ENCODE measurements around the gene CNDP2. TPM values are rescaled to one million over a fixed set of nuclear protein-coding genes. Genes with fewer than 3 reads are reported as not detected.

Gene CNDP2
- total RNA-seq, 4 donors from 2014 or later, result 31.1 to 52.5 (median 42.9) TPM

- H3K27me3 ChIP-seq, result no peaks in the 10 kb centered on the region
- TF ChIP-seq POLR2A (IDR thresholded peaks at IDR 0.05; ENCODE audit: low read depth) (no peak), CTCF (IDR thresholded peaks at IDR 0.05) (no peak), POLR2AphosphoS5 (IDR thresholded peaks at IDR 0.05) (no peak), EP300 (IDR thresholded peaks at IDR 0.05) (no peak)
- no peak for DNase-seq (ENCODE audit: extremely low spot score)
- peaks cover 0 to 10% (median 4%) of the 10 kb centered on the region in 4 donors for H3K4me1 ChIP-seq
- H3K36me3 ChIP-seq, result no peaks in the 10 kb centered on the region
- no peaks in the 10 kb centered on the region for H3K9me3 ChIP-seq
- no peak overlapping the region for H3K4me3 ChIP-seq
- H3K27ac ChIP-seq (replicated peaks in 1 of 4), result no peak overlapping the region
- intact Hi-C loops (cut with DNase I), result no loop called here
- WGBS, result 41% methylated on average over 1 of the region's 1 CpG
These were observed 32.3 kb downstream of the CNDP2 start for GRCh38 chr18:74528478-74528877.

- DNase-seq (ENCODE audit: extremely low spot score), result no peak
- H3K4me1 ChIP-seq, result peaks cover 0 to 6% (median 2%) of the 10 kb centered on the region in 4 donors
- WGBS, result 78% methylated on average over 3 of the region's 3 CpGs
- H3K4me3 ChIP-seq, result no peak overlapping the region
- H3K27ac ChIP-seq (replicated peaks in 1 of 4), result no peak overlapping the region
- H3K27me3 ChIP-seq, result no peaks in the 10 kb centered on the region
- H3K9me3 ChIP-seq, result no peaks in the 10 kb centered on the region
- TF ChIP-seq EP300 (IDR thresholded peaks at IDR 0.05) (no peak), POLR2AphosphoS5 (IDR thresholded peaks at IDR 0.05) (no peak), POLR2A (IDR thresholded peaks at IDR 0.05; ENCODE audit: low read depth) (no peak), CTCF (IDR thresholded peaks at IDR 0.05) (no peak)
- H3K36me3 ChIP-seq, result no peaks in the 10 kb centered on the region
- intact Hi-C loops (cut with DNase I), result no loop called here
These were observed 32.8 kb downstream of the CNDP2 start for GRCh38 chr18:74528913-74529312.

GRCh38 chr18:74529378-74529777 is 33.2 kb downstream of the CNDP2 start:
- 91% methylated on average over 6 of the region's 6 CpGs for WGBS

GRCh38 chr18:74529811-74530583 is 33.8 kb downstream of the CNDP2 start:
- DNase-seq (ENCODE audit: extremely low spot score), result no peak
- 93% methylated on average over 23 of the region's 25 CpGs for WGBS

More at GRCh38 chr18:74529378-74529777, 33.2 kb downstream of the CNDP2 start:
- Histone ChIP-seq H3K4me3 (no peak overlapping the region), H3K36me3 (no peaks in the 10 kb centered on the region), H3K27me3 (no peaks in the 10 kb centered on the region), H3K9me3 (no peaks in the 10 kb centered on the region), H3K27ac (replicated peaks in 1 of 4) (no peak overlapping the region), H3K4me1 (peaks cover 0 to 3% (median under 1%) of the 10 kb centered on the region in 4 donors)
- no peak for TF ChIP-seq CTCF (IDR thresholded peaks at IDR 0.05)
- no peak for TF ChIP-seq POLR2AphosphoS5 (IDR thresholded peaks at IDR 0.05)
- TF ChIP-seq EP300 (IDR thresholded peaks at IDR 0.05), result no peak
- no peak for TF ChIP-seq POLR2A (IDR thresholded peaks at IDR 0.05; ENCODE audit: low read depth)
- intact Hi-C loops (cut with DNase I), result no loop called here
- no peak for DNase-seq (ENCODE audit: extremely low spot score)

More at GRCh38 chr18:74529811-74530583, 33.8 kb downstream of the CNDP2 start:
- no peaks in the 10 kb centered on the region for H3K36me3 ChIP-seq
- intact Hi-C loops (cut with DNase I), result no loop called here
- no peaks in the 10 kb centered on the region for H3K9me3 ChIP-seq
- H3K27me3 ChIP-seq, result no peaks in the 10 kb centered on the region
- no peak overlapping the region for H3K4me3 ChIP-seq
- H3K27ac ChIP-seq (replicated peaks in 1 of 4), result no peak overlapping the region
- TF ChIP-seq EP300 (IDR thresholded peaks at IDR 0.05) (no peak), POLR2A (IDR thresholded peaks at IDR 0.05; ENCODE audit: low read depth) (no peak), POLR2AphosphoS5 (IDR thresholded peaks at IDR 0.05) (no peak), CTCF (IDR thresholded peaks at IDR 0.05) (no peak)
- H3K4me1 ChIP-seq, result no peaks in the 10 kb centered on the region
